Measurements from ENCODE around the gene BSPH1.

DNA sequence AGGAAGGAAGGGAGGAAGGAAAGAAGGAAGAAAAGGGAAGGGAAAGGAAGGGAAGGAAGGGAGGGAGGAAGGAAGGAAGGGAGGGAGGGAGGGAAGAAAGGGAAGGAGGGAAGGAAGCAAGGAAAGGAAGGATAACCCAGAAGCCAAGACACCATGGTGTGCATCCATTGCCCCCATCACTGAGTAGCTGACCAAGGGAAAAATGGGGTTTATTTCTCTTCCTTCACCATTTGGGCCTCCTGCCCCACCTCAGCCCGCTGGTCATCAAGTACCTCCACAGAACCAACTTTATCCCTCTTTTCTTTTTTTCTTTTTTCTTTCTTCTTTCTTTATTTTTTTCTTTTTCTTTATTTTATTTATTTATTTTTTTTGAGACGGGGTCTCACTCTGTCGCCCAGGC, 31.5 kb upstream of the BSPH1 start:
- no peak for TF ChIP-seq EZH2phosphoT487 (conservative IDR thresholded peaks at IDR 0.05; ENCODE audit: low read length)
- TF ChIP-seq, protein P1, sequence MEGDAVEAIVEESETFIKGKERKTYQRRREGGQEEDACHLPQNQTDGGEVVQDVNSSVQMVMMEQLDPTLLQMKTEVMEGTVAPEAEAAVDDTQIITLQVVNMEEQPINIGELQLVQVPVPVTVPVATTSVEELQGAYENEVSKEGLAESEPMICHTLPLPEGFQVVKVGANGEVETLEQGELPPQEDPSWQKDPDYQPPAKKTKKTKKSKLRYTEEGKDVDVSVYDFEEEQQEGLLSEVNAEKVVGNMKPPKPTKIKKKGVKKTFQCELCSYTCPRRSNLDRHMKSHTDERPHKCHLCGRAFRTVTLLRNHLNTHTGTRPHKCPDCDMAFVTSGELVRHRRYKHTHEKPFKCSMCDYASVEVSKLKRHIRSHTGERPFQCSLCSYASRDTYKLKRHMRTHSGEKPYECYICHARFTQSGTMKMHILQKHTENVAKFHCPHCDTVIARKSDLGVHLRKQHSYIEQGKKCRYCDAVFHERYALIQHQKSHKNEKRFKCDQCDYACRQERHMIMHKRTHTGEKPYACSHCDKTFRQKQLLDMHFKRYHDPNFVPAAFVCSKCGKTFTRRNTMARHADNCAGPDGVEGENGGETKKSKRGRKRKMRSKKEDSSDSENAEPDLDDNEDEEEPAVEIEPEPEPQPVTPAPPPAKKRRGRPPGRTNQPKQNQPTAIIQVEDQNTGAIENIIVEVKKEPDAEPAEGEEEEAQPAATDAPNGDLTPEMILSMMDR (IDR thresholded peaks at IDR 0.05; ENCODE audit: insufficient read depth, low read length, poor library complexity, severe bottlenecking), result no peak
